Keratinocyte (primary cell): ENCODE measurements around the gene ZNF418. TPM values are rescaled to one million over a fixed set of nuclear protein-coding genes. Genes with fewer than 3 reads are reported as not detected.

Experiments
- DNase-seq: peaks from one replicate; pipeline ENCODE4 v3.0.0-alpha.2; 2011; ENCODE audit warnings: low read depth, missing footprints, low spot score
- FAIRE-seq: peaks from 2 replicates; lab custom pipeline; 2011; peaks lifted over from hg19 to GRCh38; lab: Jason Lieb, UNC
- H2AFZ ChIP-seq: 2 replicates; pipeline ENCODE4 v1.6.0; 2012; ENCODE audit warnings: low read length, control low read depth, inconsistent platforms; ENCODE audit not compliant: control insufficient read depth
- H3K27ac ChIP-seq: 2 replicates; pipeline ENCODE4 v1.5.1; 2011; ENCODE audit warnings: low read length; ENCODE audit not compliant: control insufficient read depth, insufficient read depth
- H3K27me3 ChIP-seq: 3 replicates; pipeline ENCODE4 v1.6.0; 2011; ENCODE audit warnings: low read length; ENCODE audit not compliant: control insufficient read depth, insufficient read depth; ENCODE audit errors: extremely low read depth
- H3K36me3 ChIP-seq, 2 experiments: 2 replicates in 1 of 2; 3 replicates in 1 of 2; pipeline ENCODE4 v1.5.1; 2011; ENCODE audit warnings: low read length in 2 of 2, mild to moderate bottlenecking in 1 of 2; ENCODE audit not compliant: control insufficient read depth in 2 of 2, insufficient read depth in 2 of 2; ENCODE audit errors: extremely low read depth in 1 of 2
- H3K4me1 ChIP-seq: 3 replicates; pipeline ENCODE4 v1.5.1; 2011; ENCODE audit warnings: low read length; ENCODE audit not compliant: control insufficient read depth, insufficient read depth; ENCODE audit errors: extremely low read depth
- H3K4me2 ChIP-seq: 3 replicates; pipeline ENCODE4 v1.6.0; 2011; ENCODE audit warnings: low read depth, low read length; ENCODE audit not compliant: control insufficient read depth, insufficient read depth; ENCODE audit errors: extremely low read depth
- H3K4me3 ChIP-seq, 3 experiments: fragments of 200-600 bp in 1 of 3; sonication (generic) in 1 of 3; 2 replicates in 2 of 3; 3 replicates in 1 of 3; pipeline ENCODE4 v1.5.1; 2011 to 2016; ENCODE audit warnings: low read length in 3 of 3, mild to moderate bottlenecking in 3 of 3, control low read depth in 2 of 3, inconsistent platforms in 1 of 3, low read depth in 1 of 3, mixed read lengths in 1 of 3, mixed run types in 1 of 3, moderate library complexity in 1 of 3; ENCODE audit not compliant: control insufficient read depth in 2 of 3, insufficient read depth in 2 of 3; ENCODE audit errors: extremely low read depth in 1 of 3
- H3K79me2 ChIP-seq: 2 replicates; pipeline ENCODE4 v1.6.0; 2012; ENCODE audit warnings: low read length; ENCODE audit not compliant: control insufficient read depth, insufficient read depth
- H3K9ac ChIP-seq: 3 replicates; pipeline ENCODE4 v1.6.0; 2011; ENCODE audit warnings: low read length; ENCODE audit not compliant: control insufficient read depth, insufficient read depth; ENCODE audit errors: extremely low read depth
- H3K9me1 ChIP-seq: 3 replicates; pipeline ENCODE4 v1.6.0; 2011; ENCODE audit warnings: low read length; ENCODE audit not compliant: control insufficient read depth, insufficient read depth; ENCODE audit errors: extremely low read depth
- H3K9me3 ChIP-seq: 2 replicates; pipeline ENCODE4 v1.5.1; 2012; ENCODE audit warnings: low read depth, low read length; ENCODE audit not compliant: control insufficient read depth
- H4K20me1 ChIP-seq: 3 replicates; pipeline ENCODE4 v1.6.0; 2011; ENCODE audit warnings: low read length; ENCODE audit not compliant: control insufficient read depth, insufficient read depth; ENCODE audit errors: extremely low read depth
- CTCF ChIP-seq, 3 experiments: IDR thresholded peaks in 1 of 3; conservative IDR thresholded peaks in 1 of 3; optimal IDR thresholded peaks in 1 of 3; 2 replicates in 2 of 3; 3 replicates in 1 of 3; pipeline versions ENCODE3 to v1.5.1; 2011; ENCODE audit warnings: low read length in 3 of 3, mild to moderate bottlenecking in 3 of 3, moderate library complexity in 2 of 3, control low read depth in 1 of 3, inconsistent platforms in 1 of 3; ENCODE audit not compliant: insufficient read depth in 2 of 3; ENCODE audit errors: extremely low read depth in 1 of 3
- EZH2 ChIP-seq: IDR thresholded peaks from one replicate; pipeline ENCODE4 v1.6.1; 2012; ENCODE audit warnings: inconsistent platforms, mild to moderate bottlenecking, low read length, moderate library complexity
- dilution Hi-C: fragments of 300-500 bp; cut with MboI; formaldehyde crosslinking; loops from one replicate; pipeline ENCODE4 v1.7.0; 2020; ENCODE audit warnings: low sequenced_read_pairs; ENCODE audit not compliant: extremely low pct_ligation_motif_present
- polyA plus RNA-seq, 5 experiments: library from polyadenylated mRNA; depleted of rRNA in 3 of 5; stranded (reverse) in 3 of 5; stranded (forward) in 1 of 5; unstranded in 1 of 5; fragments of >200 nt; gene quantifications; 1 replicate in 1 of 5; 2 replicates in 3 of 5; 3 replicates in 1 of 5; pipeline versions ENCODE4 v1.2.1 to v1.2.3, GENCODE V29; 2011 to 2012; ENCODE audit warnings: missing spikeins in 2 of 5, low read depth in 1 of 5, low replicate concordance in 1 of 5

ZNF418 gene
- polyA plus RNA-seq, 1 donor (not counting 4 experiments of a cell fraction or from before 2014, with no cell fraction given): 2.9 TPM

DNA sequence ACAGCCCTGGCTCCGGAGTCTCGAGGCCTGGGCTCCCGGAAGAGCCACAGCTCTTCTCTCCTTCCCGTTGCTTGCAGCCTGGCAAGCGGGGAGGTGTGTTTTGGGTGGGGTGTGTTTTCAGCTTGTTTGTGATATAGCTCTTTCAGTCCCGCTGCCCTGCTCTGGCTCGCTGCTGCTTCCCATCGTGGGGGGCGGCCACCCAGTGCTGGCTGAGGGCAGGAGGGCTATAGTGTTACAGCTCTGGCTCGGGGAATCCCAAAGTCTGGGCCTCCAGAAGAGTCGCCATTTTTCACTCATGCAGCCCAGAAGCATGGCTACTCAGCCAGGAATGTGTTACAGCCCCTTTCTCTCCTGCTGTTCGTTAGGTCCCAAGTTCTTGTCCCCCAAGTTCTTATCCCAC lies 14.5 kb upstream of the ZNF418 start:
- DNase-seq (no peak), FAIRE-seq (no peak)
- Histone ChIP-seq H3K9me1 (no peaks in the 10 kb centered on the region), H3K4me3 (no peak overlapping the region), H3K4me1 (peaks cover 10% of the 10 kb centered on the region), H2AFZ (no peak overlapping the region), H3K27me3 (no peaks in the 10 kb centered on the region), H3K9me3 (peaks cover 4% of the 10 kb centered on the region), H4K20me1 (no peaks in the 10 kb centered on the region), H3K79me2 (peaks cover 26% of the 10 kb centered on the region), H3K27ac (no peak overlapping the region), H3K4me2 (no peak overlapping the region), H3K9ac (no peak overlapping the region), H3K36me3 (no peaks in the 10 kb centered on the region)
- dilution Hi-C loops: no loop called here
- TF ChIP-seq CTCF (optimal IDR thresholded peaks at IDR 0.05 in 1 of 3, IDR thresholded peaks at IDR 0.05 in 1 of 3, conservative IDR thresholded peaks at IDR 0.05 in 1 of 3; ENCODE audit: extremely low read depth in 1 of 3, insufficient read depth in 2 of 3, low read length in 3 of 3): no peak
- TF ChIP-seq EZH2: no peak

DNA sequence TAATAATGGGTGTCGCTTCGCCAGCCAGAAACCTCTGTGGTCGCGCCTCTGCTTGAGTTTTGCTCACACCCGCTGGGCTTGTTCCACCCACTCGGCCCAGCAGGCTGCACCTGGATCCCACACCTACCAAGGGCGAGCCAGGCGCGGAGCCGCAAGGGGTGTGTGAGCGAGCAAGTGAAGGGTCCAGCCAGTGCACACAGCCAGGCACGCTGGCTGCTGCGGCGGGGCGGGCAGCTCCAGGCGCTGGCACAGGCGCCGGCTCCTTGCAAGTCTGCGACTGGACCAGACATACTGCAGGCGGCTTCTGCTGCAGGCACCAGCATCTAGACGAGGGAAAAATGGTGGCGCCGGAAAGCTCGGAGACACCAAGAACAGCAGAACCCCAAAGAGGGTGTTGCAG lies 14.1 kb upstream of the ZNF418 start:
- H3K36me3 ChIP-seq: peaks cover 0 to under 1% of the 10 kb centered on the region in 2 experiments
- DNase-seq (no peak), FAIRE-seq (no peak)
- dilution Hi-C loops: no loop called here
- no peaks in the 10 kb centered on the region for H4K20me1 ChIP-seq
- no peak overlapping the region for H3K4me3 ChIP-seq
- H3K27ac ChIP-seq: no peak overlapping the region
- H2AFZ ChIP-seq: no peak overlapping the region
- TF ChIP-seq EZH2 (no peak), CTCF (optimal IDR thresholded peaks at IDR 0.05 in 1 of 3, IDR thresholded peaks at IDR 0.05 in 1 of 3, conservative IDR thresholded peaks at IDR 0.05 in 1 of 3; ENCODE audit: extremely low read depth in 1 of 3, insufficient read depth in 2 of 3, low read length in 3 of 3) (no peak)
- no peak overlapping the region for H3K4me2 ChIP-seq
- H3K27me3 ChIP-seq: no peaks in the 10 kb centered on the region
- peaks cover 30% of the 10 kb centered on the region for H3K79me2 ChIP-seq
- H3K4me1 ChIP-seq: peaks cover 10% of the 10 kb centered on the region
- H3K9ac ChIP-seq: no peak overlapping the region
- H3K9me1 ChIP-seq: no peaks in the 10 kb centered on the region
- peaks cover 4% of the 10 kb centered on the region for H3K9me3 ChIP-seq
